ENCODE measurements around the gene EXOC7. TPM values are rescaled to one million over a fixed set of nuclear protein-coding genes. Genes with fewer than 3 reads are reported as not detected.

EXOC7 gene
- total and polyA plus RNA-seq, 2 donors (not counting 1 experiment from before 2014, with no cell fraction given), result 66.8 to 88.8 TPM

DNA sequence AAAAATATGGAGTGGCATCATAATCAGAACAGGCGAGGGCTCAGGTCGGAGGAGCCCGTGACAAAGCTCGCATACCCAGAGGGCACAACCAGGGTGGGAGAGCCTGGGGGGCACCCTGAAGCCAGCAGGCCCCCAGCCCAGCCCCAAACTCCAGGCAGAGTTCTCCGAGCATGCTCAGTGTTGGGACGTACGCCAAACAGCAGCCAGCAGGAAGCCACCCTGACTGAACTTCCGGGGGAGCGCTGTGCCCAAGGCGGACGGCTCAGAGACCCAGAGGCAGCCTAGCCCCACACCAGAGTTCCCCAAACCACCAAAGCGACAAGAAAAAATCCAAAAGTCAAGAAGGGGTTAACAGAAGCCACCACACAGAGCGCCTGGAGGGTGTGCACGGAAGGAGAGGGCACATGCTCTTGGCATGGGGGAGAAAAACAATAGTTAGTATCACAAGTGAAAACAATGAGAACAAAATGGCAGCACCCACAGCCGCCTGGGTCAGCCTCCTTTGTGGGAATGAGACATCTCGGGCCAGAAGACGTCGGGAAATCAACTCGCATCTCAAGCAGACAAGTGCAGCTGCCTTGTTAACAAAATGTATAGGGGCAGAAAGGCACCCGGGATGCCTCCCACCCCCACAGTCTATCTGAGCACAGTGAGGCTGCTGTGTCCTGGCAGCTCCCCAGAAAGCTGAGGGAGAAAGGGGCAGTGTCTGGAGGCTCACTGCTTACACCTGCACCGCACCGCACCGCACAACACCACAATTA, 11.9 kb downstream of the EXOC7 start:
- H3K27ac ChIP-seq (ENCODE audit: insufficient read depth, low read length), result no peak overlapping the region

DNA sequence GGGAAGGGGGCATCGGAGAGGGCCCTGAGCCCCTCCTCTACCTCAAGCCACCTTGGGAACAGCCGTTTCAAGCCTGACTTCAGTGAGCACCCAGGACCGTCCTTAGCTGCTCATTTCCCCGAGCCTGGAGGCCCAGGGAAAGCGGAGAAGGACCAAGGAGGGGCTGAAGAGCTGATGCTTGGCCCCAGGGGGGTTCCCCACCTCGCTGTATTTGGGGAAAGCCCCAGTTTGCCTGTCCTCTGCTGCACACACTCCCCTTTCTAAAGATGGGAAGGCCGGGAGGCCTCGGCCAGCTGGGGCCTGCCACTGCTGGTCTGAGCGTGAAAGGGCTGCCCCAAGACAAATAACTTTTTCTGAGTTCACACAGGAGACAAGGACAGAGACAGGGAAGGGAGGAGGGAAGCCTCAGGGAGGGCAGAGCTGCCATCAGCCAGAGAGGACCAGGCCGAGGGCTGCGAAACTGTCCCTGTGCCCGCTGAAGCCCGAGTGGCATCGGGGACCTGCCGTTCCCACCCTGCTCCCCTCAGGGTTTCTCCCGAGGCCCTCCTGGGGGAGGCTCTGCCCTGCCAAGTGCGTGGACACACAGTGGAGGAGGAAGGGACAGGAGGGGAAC, 13.0 kb downstream of the EXOC7 start:
- Histone ChIP-seq H4K20me1 (ENCODE audit: control insufficient read depth, extremely low read depth, insufficient read depth, low read length) (no peaks in the 10 kb centered on the region), H3K4me1 (ENCODE audit: control insufficient read depth, extremely low read depth, insufficient read depth, low read length) (peaks cover under 1% of the 10 kb centered on the region), H3K9me3 (ENCODE audit: control insufficient read depth, insufficient read depth, low read depth, low read length) (no peaks in the 10 kb centered on the region), H3K27ac (ENCODE audit: insufficient read depth, low read length) (no peak overlapping the region), H3K36me3 (ENCODE audit: control insufficient read depth, insufficient read depth, low read length) (peaks cover 35% of the 10 kb centered on the region), H2AFZ (ENCODE audit: low read length) (no peak overlapping the region), H3K4me2 (ENCODE audit: extremely low read depth, insufficient read depth, low read length) (no peak overlapping the region), H3K79me2 (ENCODE audit: control insufficient read depth, insufficient read depth, low read length) (no peaks in the 10 kb centered on the region), H3K9ac (ENCODE audit: insufficient read depth, low read length) (no peak overlapping the region), H3K27me3 (ENCODE audit: control insufficient read depth, insufficient read depth, low read length) (no peaks in the 10 kb centered on the region), H3K4me3 (replicated peaks in 1 of 4; ENCODE audit: control extremely low read depth in 1 of 4, insufficient read depth in 1 of 4, low read depth in 3 of 4, low read length in 4 of 4) (no peak overlapping the region)
- no peak for DNase-seq (ENCODE audit: low read depth in 2 of 2)
- TF ChIP-seq CTCF (conservative IDR thresholded peaks at IDR 0.05 in 1 of 2, IDR thresholded peaks at IDR 0.05 in 1 of 2; ENCODE audit: low read depth in 1 of 2, low read length in 2 of 2), result no peak
- TF ChIP-seq EZH2 (IDR thresholded peaks at IDR 0.05; ENCODE audit: low read length, missing control alignments), result no peak

More for the DNA sequence above, 11.9 kb downstream of the EXOC7 start:
- no peak for TF ChIP-seq CTCF (conservative IDR thresholded peaks at IDR 0.05 in 1 of 2, IDR thresholded peaks at IDR 0.05 in 1 of 2; ENCODE audit: low read depth in 1 of 2, low read length in 2 of 2)
- no peak for TF ChIP-seq EZH2 (IDR thresholded peaks at IDR 0.05; ENCODE audit: low read length, missing control alignments)
- H3K79me2 ChIP-seq (ENCODE audit: control insufficient read depth, insufficient read depth, low read length), result no peaks in the 10 kb centered on the region
- DNase-seq (ENCODE audit: low read depth in 2 of 2), result no peak
- H4K20me1 ChIP-seq (ENCODE audit: control insufficient read depth, extremely low read depth, insufficient read depth, low read length), result no peaks in the 10 kb centered on the region
- H3K9me3 ChIP-seq (ENCODE audit: control insufficient read depth, insufficient read depth, low read depth, low read length), result no peaks in the 10 kb centered on the region
- H3K4me2 ChIP-seq (ENCODE audit: extremely low read depth, insufficient read depth, low read length), result no peak overlapping the region
- no peak overlapping the region for H2AFZ ChIP-seq (ENCODE audit: low read length)
- H3K4me3 ChIP-seq (replicated peaks in 1 of 4; ENCODE audit: control extremely low read depth in 1 of 4, insufficient read depth in 1 of 4, low read depth in 3 of 4, low read length in 4 of 4), result no peak overlapping the region
- no peaks in the 10 kb centered on the region for H3K27me3 ChIP-seq (ENCODE audit: control insufficient read depth, insufficient read depth, low read length)
- H3K36me3 ChIP-seq (ENCODE audit: control insufficient read depth, insufficient read depth, low read length), result peaks cover 33% of the 10 kb centered on the region
- H3K9ac ChIP-seq (ENCODE audit: insufficient read depth, low read length), result no peak overlapping the region
- H3K4me1 ChIP-seq (ENCODE audit: control insufficient read depth, extremely low read depth, insufficient read depth, low read length), result peaks cover 2% of the 10 kb centered on the region

DNA sequence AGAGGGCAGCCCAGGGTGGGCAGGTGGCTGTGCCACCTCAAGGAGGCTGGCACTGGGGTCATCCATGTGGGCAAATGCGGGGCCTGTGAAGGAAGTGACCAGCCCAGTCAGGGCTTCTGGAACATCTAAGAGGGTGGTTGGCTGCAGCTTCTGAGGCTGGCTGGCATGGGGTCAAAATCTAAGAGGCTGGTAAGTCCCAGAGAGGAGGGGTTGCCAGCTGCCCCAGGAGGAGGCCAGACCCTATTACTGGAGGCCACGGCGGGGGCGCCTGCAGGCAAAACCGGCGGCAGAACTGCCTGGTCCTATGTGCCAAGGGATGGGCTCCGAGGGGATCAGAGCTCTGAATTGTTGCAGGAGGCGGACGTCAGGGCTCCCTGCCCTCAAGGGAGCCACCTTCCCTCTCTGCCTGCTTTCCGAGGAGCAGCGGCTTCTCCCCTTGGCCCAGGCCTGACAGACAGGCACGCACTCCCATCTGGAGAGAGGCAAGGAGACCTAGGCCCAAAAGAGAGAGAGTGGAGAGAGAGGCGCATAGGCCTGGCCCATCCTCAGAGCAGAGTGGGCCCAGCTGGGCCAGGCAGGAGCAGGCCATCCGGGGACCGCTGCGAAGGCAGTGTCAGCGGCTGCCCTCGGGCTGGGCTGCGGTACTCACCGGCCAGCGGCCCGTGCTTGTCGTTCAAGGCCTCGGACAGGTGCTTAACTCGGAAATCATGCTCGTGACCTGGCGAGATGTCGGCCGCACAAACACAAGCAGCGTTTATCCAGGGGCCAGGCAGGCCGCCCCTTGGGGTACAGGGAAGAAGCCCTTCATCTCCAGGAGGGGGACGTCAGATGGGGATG, 13.7 kb downstream of the EXOC7 start:
- TF ChIP-seq CTCF (conservative IDR thresholded peaks at IDR 0.05 in 1 of 2, IDR thresholded peaks at IDR 0.05 in 1 of 2; ENCODE audit: low read depth in 1 of 2, low read length in 2 of 2), result no peak
- DNase-seq (ENCODE audit: low read depth in 2 of 2), result no peak
- Histone ChIP-seq H3K4me3 (replicated peaks in 1 of 4; ENCODE audit: control extremely low read depth in 1 of 4, insufficient read depth in 1 of 4, low read depth in 3 of 4, low read length in 4 of 4) (no peak overlapping the region), H3K9me3 (ENCODE audit: control insufficient read depth, insufficient read depth, low read depth, low read length) (no peaks in the 10 kb centered on the region), H3K4me1 (ENCODE audit: control insufficient read depth, extremely low read depth, insufficient read depth, low read length) (no peaks in the 10 kb centered on the region), H3K79me2 (ENCODE audit: control insufficient read depth, insufficient read depth, low read length) (no peaks in the 10 kb centered on the region), H3K27ac (ENCODE audit: insufficient read depth, low read length) (no peak overlapping the region), H4K20me1 (ENCODE audit: control insufficient read depth, extremely low read depth, insufficient read depth, low read length) (no peaks in the 10 kb centered on the region), H3K9ac (ENCODE audit: insufficient read depth, low read length) (no peak overlapping the region), H3K27me3 (ENCODE audit: control insufficient read depth, insufficient read depth, low read length) (no peaks in the 10 kb centered on the region), H3K36me3 (ENCODE audit: control insufficient read depth, insufficient read depth, low read length) (peaks cover 40% of the 10 kb centered on the region), H3K4me2 (ENCODE audit: extremely low read depth, insufficient read depth, low read length) (no peak overlapping the region), H2AFZ (ENCODE audit: low read length) (no peak overlapping the region)

All from fibroblast of lung (primary cell).